Right atrium auricular region (tissue), 2 donors: Measurements from ENCODE around the gene IVNS1ABP. TPM values are rescaled to one million over a fixed set of nuclear protein-coding genes. Genes with fewer than 3 reads are reported as not detected.

Experiments
- DNase-seq: peaks from one replicate; pipeline ENCODE4 v3.0.0-alpha.2; 2019; ENCODE audit warnings: low spot score
- H3K27ac ChIP-seq, 2 donors: fragments of 200-600 bp; sonication (generic); 1 replicate in 1 of 2; 2 replicates in 1 of 2; pipeline ENCODE4 v1.5.1; 2016 to 2019
- H3K27me3 ChIP-seq, 2 donors: fragments of 200-600 bp; sonication (generic); one replicate each; pipeline versions ENCODE4 v1.5.1 to v1.6.0; 2017 to 2019
- H3K36me3 ChIP-seq: fragments of 200-600 bp; sonication (generic); one replicate; pipeline ENCODE4 v1.5.1; 2016
- H3K4me1 ChIP-seq, 2 donors: fragments of 200-600 bp; sonication (generic); one replicate each; pipeline versions ENCODE4 v1.5.1 to v1.6.0; 2017 to 2019
- H3K4me3 ChIP-seq, 2 donors: fragments of 200-600 bp; sonication (generic); 1 replicate in 1 of 2; 2 replicates in 1 of 2; pipeline ENCODE4 v1.5.1; 2017 to 2019; ENCODE audit warnings: mild to moderate bottlenecking in 1 of 2, moderate library complexity in 1 of 2
- H3K9me3 ChIP-seq, 2 donors: fragments of 200-600 bp; sonication (generic); one replicate each; pipeline ENCODE4 v1.5.1; 2019
- CTCF ChIP-seq, 2 donors: fragments of 200-600 bp; sonication (generic); IDR thresholded peaks; one replicate each; pipeline ENCODE4 v1.5.1; 2019; ENCODE audit warnings: antibody characterized with exemption in 2 of 2
- total RNA-seq, 2 donors: library from RNA; depleted of rRNA; stranded (reverse); fragments of >200 nt; gene quantifications; one replicate each; pipeline ENCODE4 v1.1.0, GENCODE V29; 2016

Gene IVNS1ABP
- total RNA-seq, 2 donors from 2014 or later, result 20.6 to 21.3 TPM

GRCh38 chr1:185348296-185348695 lies 31.3 kb upstream of the IVNS1ABP start:
- H3K36me3 ChIP-seq, result no peaks in the 10 kb centered on the region
- H3K27ac ChIP-seq, result no peak overlapping the region
- no peaks in the 10 kb centered on the region for H3K9me3 ChIP-seq
- H3K27me3 ChIP-seq, result no peaks in the 10 kb centered on the region
- peaks cover 0 to 3% of the 10 kb centered on the region in 2 donors for H3K4me1 ChIP-seq
- no peak overlapping the region for H3K4me3 ChIP-seq
- no peak for TF ChIP-seq CTCF (IDR thresholded peaks at IDR 0.05)
- DNase-seq, result no peak

GRCh38 chr1:185345913-185346720 lies 29.1 kb upstream of the IVNS1ABP start:
- H3K27me3 ChIP-seq, result no peaks in the 10 kb centered on the region
- no peak for TF ChIP-seq CTCF (IDR thresholded peaks at IDR 0.05)
- DNase-seq, result no peak
- H3K9me3 ChIP-seq, result no peaks in the 10 kb centered on the region
- H3K4me3 ChIP-seq, result no peak overlapping the region
- no peaks in the 10 kb centered on the region for H3K36me3 ChIP-seq
- no peaks in the 10 kb centered on the region for H3K4me1 ChIP-seq
- H3K27ac ChIP-seq, result peak overlapping the region in 1 of 2 donors; percentile 42

GRCh38 chr1:185343306-185343705 lies 26.3 kb upstream of the IVNS1ABP start:
- Histone ChIP-seq H3K4me3 (no peak overlapping the region), H3K4me1 (no peaks in the 10 kb centered on the region), H3K9me3 (no peaks in the 10 kb centered on the region), H3K27ac (no peak overlapping the region), H3K27me3 (no peaks in the 10 kb centered on the region), H3K36me3 (no peaks in the 10 kb centered on the region)
- no peak for TF ChIP-seq CTCF (IDR thresholded peaks at IDR 0.05)
- DNase-seq, result no peak

- H3K4me3 ChIP-seq, result no peak overlapping the region
- H3K27ac ChIP-seq, result no peak overlapping the region
- no peak for TF ChIP-seq CTCF (IDR thresholded peaks at IDR 0.05)
- no peak for DNase-seq
- H3K9me3 ChIP-seq, result no peaks in the 10 kb centered on the region
- no peaks in the 10 kb centered on the region for H3K27me3 ChIP-seq
- no peaks in the 10 kb centered on the region for H3K4me1 ChIP-seq
- H3K36me3 ChIP-seq, result no peaks in the 10 kb centered on the region
Measured at GRCh38 chr1:185342672-185343259, 25.7 kb upstream of the IVNS1ABP start.

- Histone ChIP-seq H3K9me3 (no peaks in the 10 kb centered on the region), H3K36me3 (no peaks in the 10 kb centered on the region), H3K4me1 (no peaks in the 10 kb centered on the region), H3K4me3 (no peak overlapping the region), H3K27me3 (no peaks in the 10 kb centered on the region), H3K27ac (no peak overlapping the region)
- no peak for TF ChIP-seq CTCF (IDR thresholded peaks at IDR 0.05)
- no peak for DNase-seq
Measured at GRCh38 chr1:185342017-185342416, 25.0 kb upstream of the IVNS1ABP start.
